HEK293 (cell line): ENCODE data around the gene PAQR7.

ENCODE experiments used
- EGR2 ChIP-seq: fragments of 450-650 bp; formaldehyde crosslinking; IDR thresholded peaks from 2 replicates; pipeline ENCODE4 v1.5.1; 2016; ENCODE audit warnings: low read depth, missing biosample characterization, missing genetic modification characterization
- GLIS1 ChIP-seq: fragments of 450-650 bp; formaldehyde crosslinking; IDR thresholded peaks from 2 replicates; pipeline ENCODE4 v1.5.1; 2016; ENCODE audit warnings: missing biosample characterization, missing genetic modification characterization
- HOXA7 ChIP-seq: sonication (generic); formaldehyde crosslinking; IDR thresholded peaks from 2 replicates; pipeline ENCODE4 v1.8.1; 2022; ENCODE audit warnings: missing genetic modification reagents, borderline replicate concordance
- HOXD13 ChIP-seq: sonication (generic); formaldehyde crosslinking; IDR thresholded peaks from 2 replicates; pipeline ENCODE4 v1.8.0; 2022; ENCODE audit warnings: missing genetic modification reagents, borderline replicate concordance
- MYNN ChIP-seq: fragments of 450-650 bp; formaldehyde crosslinking; IDR thresholded peaks from 2 replicates; pipeline ENCODE4 v1.5.1; 2016; ENCODE audit warnings: missing biosample characterization, missing genetic modification characterization, borderline replicate concordance
- PRDM4 ChIP-seq: fragments of 450-650 bp; formaldehyde crosslinking; IDR thresholded peaks from 2 replicates; pipeline ENCODE4 v1.5.1; 2017; ENCODE audit warnings: missing biosample characterization, missing genetic modification characterization
- PRDM6 ChIP-seq: fragments of 450-650 bp; formaldehyde crosslinking; IDR thresholded peaks from 2 replicates; pipeline ENCODE4 v1.5.1; 2017; ENCODE audit warnings: missing biosample characterization, missing genetic modification characterization
- SCRT2 ChIP-seq: fragments of 450-650 bp; formaldehyde crosslinking; IDR thresholded peaks from 2 replicates; pipeline ENCODE4 v1.5.1; 2016; ENCODE audit warnings: missing biosample characterization, missing genetic modification characterization
- SP7 ChIP-seq: fragments of 450-650 bp; formaldehyde crosslinking; IDR thresholded peaks from 2 replicates; pipeline ENCODE4 v1.5.1; 2016; ENCODE audit warnings: missing biosample characterization, missing genetic modification characterization
- ZBTB7A ChIP-seq: fragments of 450-650 bp; formaldehyde crosslinking; IDR thresholded peaks from 2 replicates; pipeline ENCODE4 v1.5.1; 2016; ENCODE audit warnings: low read depth, missing biosample characterization, missing genetic modification characterization
- ZFHX2 ChIP-seq: fragments of 450-650 bp; formaldehyde crosslinking; conservative IDR thresholded peaks from 2 replicates; pipeline ENCODE4 v1.5.1; 2016; ENCODE audit warnings: missing biosample characterization, missing genetic modification characterization
- ZNF114 ChIP-seq: fragments of 450-650 bp; formaldehyde crosslinking; IDR thresholded peaks from 2 replicates; pipeline ENCODE4 v1.5.0; 2017; ENCODE audit warnings: missing biosample characterization, missing genetic modification characterization
- ZNF132 ChIP-seq: fragments of 450-650 bp; formaldehyde crosslinking; IDR thresholded peaks from 2 replicates; pipeline ENCODE4 v1.5.1; 2017; ENCODE audit warnings: missing biosample characterization, missing genetic modification characterization, borderline replicate concordance
- ZNF175 ChIP-seq: fragments of 450-650 bp; formaldehyde crosslinking; IDR thresholded peaks from 2 replicates; pipeline ENCODE4 v1.5.1; 2016; ENCODE audit warnings: missing biosample characterization, missing genetic modification characterization
- ZNF214 ChIP-seq: fragments of 450-650 bp; formaldehyde crosslinking; IDR thresholded peaks from 2 replicates; pipeline ENCODE4 v1.5.1; 2017; ENCODE audit warnings: missing biosample characterization, mild to moderate bottlenecking, missing genetic modification characterization, borderline replicate concordance
- ZNF311 ChIP-seq: fragments of 450-650 bp; formaldehyde crosslinking; IDR thresholded peaks from 2 replicates; pipeline ENCODE4 v1.5.1; 2017; ENCODE audit warnings: missing biosample characterization, missing genetic modification characterization, borderline replicate concordance
- ZNF391 ChIP-seq: fragments of 450-650 bp; formaldehyde crosslinking; IDR thresholded peaks from 2 replicates; pipeline ENCODE4 v1.5.1; 2016; ENCODE audit warnings: low read depth, missing biosample characterization, missing genetic modification characterization, borderline replicate concordance
- ZNF423 ChIP-seq: fragments of 450-650 bp; formaldehyde crosslinking; IDR thresholded peaks from 2 replicates; pipeline ENCODE4 v1.5.1; 2016; ENCODE audit warnings: missing biosample characterization, missing genetic modification characterization
- ZNF48 ChIP-seq: fragments of 450-650 bp; formaldehyde crosslinking; IDR thresholded peaks from 2 replicates; pipeline ENCODE4 v1.5.1; 2016; ENCODE audit warnings: missing biosample characterization, missing genetic modification characterization
- ZNF501 ChIP-seq: fragments of 450-650 bp; formaldehyde crosslinking; IDR thresholded peaks from 2 replicates; pipeline ENCODE4 v1.5.1; 2016; ENCODE audit warnings: missing biosample characterization, missing genetic modification characterization
- ZNF529 ChIP-seq: fragments of 450-650 bp; formaldehyde crosslinking; IDR thresholded peaks from 2 replicates; pipeline ENCODE4 v1.5.1; 2017; ENCODE audit warnings: missing genetic modification characterization, missing biosample characterization; ENCODE audit not compliant: insufficient replicate concordance
- ZNF530 ChIP-seq: fragments of 450-650 bp; formaldehyde crosslinking; IDR thresholded peaks from 2 replicates; pipeline ENCODE4 v1.5.1; 2016; ENCODE audit warnings: low read depth, missing biosample characterization, missing genetic modification characterization
- ZNF571 ChIP-seq: fragments of 450-650 bp; formaldehyde crosslinking; IDR thresholded peaks from 2 replicates; pipeline ENCODE4 v1.5.0; 2017; ENCODE audit warnings: missing biosample characterization, missing genetic modification characterization
- ZNF629 ChIP-seq: fragments of 450-650 bp; formaldehyde crosslinking; IDR thresholded peaks from 2 replicates; pipeline ENCODE4 v1.5.1; 2017; ENCODE audit warnings: missing biosample characterization, missing genetic modification characterization
- ZNF658 ChIP-seq: fragments of 450-650 bp; formaldehyde crosslinking; IDR thresholded peaks from 2 replicates; pipeline ENCODE4; 2016; ENCODE audit warnings: missing biosample characterization, missing genetic modification characterization
- ZNF701 ChIP-seq: fragments of 450-650 bp; formaldehyde crosslinking; IDR thresholded peaks from 2 replicates; pipeline ENCODE4 v1.5.1; 2016; ENCODE audit warnings: missing biosample characterization, missing genetic modification characterization
- ZNF777 ChIP-seq: fragments of 450-650 bp; formaldehyde crosslinking; IDR thresholded peaks from 2 replicates; pipeline ENCODE4 v1.5.1; 2017; ENCODE audit warnings: missing biosample characterization, missing genetic modification characterization, borderline replicate concordance
- ZNF785 ChIP-seq: fragments of 450-650 bp; formaldehyde crosslinking; IDR thresholded peaks from 2 replicates; pipeline ENCODE4 v1.5.1; 2016; ENCODE audit warnings: missing biosample characterization, missing genetic modification characterization
- ZNF791 ChIP-seq: fragments of 450-650 bp; formaldehyde crosslinking; IDR thresholded peaks from 2 replicates; pipeline ENCODE4 v1.5.1; 2016; ENCODE audit warnings: missing biosample characterization, missing genetic modification characterization
- ZSCAN5A ChIP-seq: fragments of 450-650 bp; formaldehyde crosslinking; IDR thresholded peaks from 2 replicates; pipeline ENCODE4 v1.5.1; 2016; ENCODE audit warnings: missing biosample characterization, missing genetic modification characterization
- TF ChIP-seq, protein P1 (sequence below): IDR thresholded peaks from 2 replicates; pipeline ENCODE4 v1.6.1; 2011; ENCODE audit warnings: mild to moderate bottlenecking, low read depth, low read length, borderline replicate concordance
- TF ChIP-seq, protein P2 (sequence below): fragments of 450-650 bp; IDR thresholded peaks from 2 replicates; pipeline ENCODE4 v1.5.1; 2018; ENCODE audit warnings: missing biosample characterization, mild to moderate bottlenecking, missing genetic modification characterization

PAQR7 gene

DNA sequence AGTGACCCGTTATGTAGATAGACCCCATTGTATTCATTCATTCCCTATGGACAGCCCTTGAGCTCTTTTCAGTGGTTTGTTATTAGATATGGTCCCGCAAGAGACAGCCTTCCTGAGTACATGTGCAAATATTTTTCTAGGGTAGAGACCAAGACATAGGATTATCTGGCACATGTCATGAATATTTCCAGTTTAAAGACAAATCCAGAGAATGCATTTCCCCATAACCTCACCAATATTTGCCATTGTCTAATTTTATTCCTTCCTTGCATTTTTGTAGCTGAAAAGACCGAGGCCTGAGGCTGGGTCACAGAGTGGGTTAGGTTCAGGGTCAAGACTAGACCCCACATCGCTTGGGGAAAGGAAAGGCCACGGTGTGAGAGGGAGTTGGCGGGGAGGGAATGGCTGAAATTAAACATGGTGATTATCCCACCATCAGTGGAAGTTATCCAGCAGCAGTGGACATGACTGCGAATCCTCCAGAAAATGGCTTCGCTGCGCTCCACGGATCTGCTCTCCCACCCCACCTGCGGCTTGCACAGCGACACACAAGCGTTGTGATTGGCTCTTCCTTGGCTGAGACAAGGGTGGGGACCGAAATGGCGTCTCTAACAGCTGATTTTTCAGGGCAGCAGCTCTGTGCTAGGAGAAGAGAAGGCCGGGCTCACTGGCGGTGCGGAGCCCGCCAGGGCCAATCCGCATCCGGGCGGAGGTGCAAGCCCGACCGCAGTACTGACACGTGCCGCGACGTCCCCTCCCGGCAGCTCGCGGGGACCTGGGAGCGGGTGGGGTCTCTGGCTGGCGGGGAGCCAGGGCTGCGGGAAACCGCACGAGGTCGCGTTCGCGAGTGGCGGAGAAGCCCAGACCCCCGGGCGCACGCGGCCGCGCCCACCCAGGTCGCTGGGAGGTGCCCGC lies 46.8 kb upstream of the PAQR7 start (continued):
- TF ChIP-seq EGR2 (no peak), ZNF701 (tag by site-specific recombination) (no peak), ZNF114 (tag by site-specific recombination) (no peak), SP7 (tag by site-specific recombination) (0 out of 2 replicates have a peak, but pooled peaks have one; percentile 12), ZSCAN5A (tag by site-specific recombination) (0 out of 2 replicates have a peak, but pooled peaks have one; percentile 34), ZNF629 (tag by site-specific recombination) (no peak), ZNF423 (no peak), ZNF571 (tag by site-specific recombination) (no peak), GLIS1 (tag by site-specific recombination) (peak; percentile 29; the same call in 1 of the 2 replicates), ZNF791 (no peak), PRDM4 (tag by site-specific recombination) (no peak), ZNF214 (tag by site-specific recombination) (no peak), ZNF311 (tag by site-specific recombination) (no peak), ZBTB7A (tag by site-specific recombination) (no peak), PRDM6 (tag by site-specific recombination) (no peak), ZNF48 (tag by site-specific recombination) (no peak), ZNF175 (tag by site-specific recombination) (no peak), HOXD13 (CRISPR knock-in tag) (no peak), ZNF658 (tag by site-specific recombination) (no peak), MYNN (no peak), ZNF785 (no peak), HOXA7 (CRISPR knock-in tag) (no peak), ZNF132 (tag by site-specific recombination) (no peak), ZNF501 (tag by site-specific recombination) (no peak), ZNF530 (tag by site-specific recombination) (no peak), ZNF529 (no peak), ZFHX2 (tag by site-specific recombination) (no peak), ZNF391 (tag by site-specific recombination) (no peak), SCRT2 (tag by site-specific recombination) (peak; percentile 91), ZNF777 (tag by site-specific recombination) (no peak)
- TF ChIP-seq, protein P1, sequence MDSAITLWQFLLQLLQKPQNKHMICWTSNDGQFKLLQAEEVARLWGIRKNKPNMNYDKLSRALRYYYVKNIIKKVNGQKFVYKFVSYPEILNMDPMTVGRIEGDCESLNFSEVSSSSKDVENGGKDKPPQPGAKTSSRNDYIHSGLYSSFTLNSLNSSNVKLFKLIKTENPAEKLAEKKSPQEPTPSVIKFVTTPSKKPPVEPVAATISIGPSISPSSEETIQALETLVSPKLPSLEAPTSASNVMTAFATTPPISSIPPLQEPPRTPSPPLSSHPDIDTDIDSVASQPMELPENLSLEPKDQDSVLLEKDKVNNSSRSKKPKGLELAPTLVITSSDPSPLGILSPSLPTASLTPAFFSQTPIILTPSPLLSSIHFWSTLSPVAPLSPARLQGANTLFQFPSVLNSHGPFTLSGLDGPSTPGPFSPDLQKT = no peak
- TF ChIP-seq, protein P2, sequence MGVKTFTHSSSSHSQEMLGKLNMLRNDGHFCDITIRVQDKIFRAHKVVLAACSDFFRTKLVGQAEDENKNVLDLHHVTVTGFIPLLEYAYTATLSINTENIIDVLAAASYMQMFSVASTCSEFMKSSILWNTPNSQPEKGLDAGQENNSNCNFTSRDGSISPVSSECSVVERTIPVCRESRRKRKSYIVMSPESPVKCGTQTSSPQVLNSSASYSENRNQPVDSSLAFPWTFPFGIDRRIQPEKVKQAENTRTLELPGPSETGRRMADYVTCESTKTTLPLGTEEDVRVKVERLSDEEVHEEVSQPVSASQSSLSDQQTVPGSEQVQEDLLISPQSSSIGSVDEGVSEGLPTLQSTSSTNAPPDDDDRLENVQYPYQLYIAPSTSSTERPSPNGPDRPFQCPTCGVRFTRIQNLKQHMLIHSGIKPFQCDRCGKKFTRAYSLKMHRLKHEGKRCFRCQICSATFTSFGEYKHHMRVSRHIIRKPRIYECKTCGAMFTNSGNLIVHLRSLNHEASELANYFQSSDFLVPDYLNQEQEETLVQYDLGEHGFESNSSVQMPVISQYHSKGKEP = no peak
